Vagina (tissue), 2 donors: ENCODE results near the gene GYG2.

Source experiments
- POLR2A ChIP-seq, 2 donors: fragments of 450-650 bp; IDR thresholded peaks; one replicate each; pipeline ENCODE4 v1.6.1; 2017; ENCODE audit warnings: antibody characterized with exemption in 2 of 2, mild to moderate bottlenecking in 2 of 2, moderate library complexity in 2 of 2
- POLR2AphosphoS5 ChIP-seq, 2 donors: sonication (generic); formaldehyde crosslinking; IDR thresholded peaks; one replicate each; pipeline ENCODE4 v1.9.0; 2017; ENCODE audit warnings: antibody characterized with exemption in 2 of 2, mild to moderate bottlenecking in 2 of 2, low read depth in 1 of 2; ENCODE audit not compliant: insufficient read depth in 1 of 2
- TF ChIP-seq, protein P1 (sequence below), 3 experiments: fragments of 450-650 bp in 2 of 3; fragments of 200-600 bp in 1 of 3; sonication (generic) in 1 of 3; IDR thresholded peaks; one replicate each; pipeline ENCODE4 v1.5.1; 2017 to 2019; ENCODE audit warnings: antibody characterized with exemption in 3 of 3, mild to moderate bottlenecking in 2 of 3, moderate library complexity in 2 of 3

DNA sequence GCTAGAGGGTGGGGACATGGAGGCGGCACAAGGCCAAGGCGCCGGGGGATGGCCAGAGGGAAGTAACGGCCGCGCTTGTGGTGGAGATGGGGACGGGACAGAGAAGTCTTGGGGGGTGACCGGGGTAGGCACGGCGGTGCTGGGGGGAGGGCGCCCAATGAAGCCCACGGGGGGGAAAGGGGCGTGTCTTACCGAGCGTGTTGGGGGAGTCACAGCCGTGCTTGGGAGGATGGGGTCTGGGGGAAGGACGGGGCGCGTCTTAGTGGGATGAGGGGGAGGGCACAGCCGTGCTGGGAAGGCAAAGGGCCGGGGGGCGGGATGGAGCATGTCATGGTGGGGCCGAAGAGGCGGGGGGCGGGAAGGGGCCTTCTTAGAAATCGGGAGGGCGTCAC, 99.5 kb downstream of the GYG2 start:
- TF ChIP-seq, protein P1, sequence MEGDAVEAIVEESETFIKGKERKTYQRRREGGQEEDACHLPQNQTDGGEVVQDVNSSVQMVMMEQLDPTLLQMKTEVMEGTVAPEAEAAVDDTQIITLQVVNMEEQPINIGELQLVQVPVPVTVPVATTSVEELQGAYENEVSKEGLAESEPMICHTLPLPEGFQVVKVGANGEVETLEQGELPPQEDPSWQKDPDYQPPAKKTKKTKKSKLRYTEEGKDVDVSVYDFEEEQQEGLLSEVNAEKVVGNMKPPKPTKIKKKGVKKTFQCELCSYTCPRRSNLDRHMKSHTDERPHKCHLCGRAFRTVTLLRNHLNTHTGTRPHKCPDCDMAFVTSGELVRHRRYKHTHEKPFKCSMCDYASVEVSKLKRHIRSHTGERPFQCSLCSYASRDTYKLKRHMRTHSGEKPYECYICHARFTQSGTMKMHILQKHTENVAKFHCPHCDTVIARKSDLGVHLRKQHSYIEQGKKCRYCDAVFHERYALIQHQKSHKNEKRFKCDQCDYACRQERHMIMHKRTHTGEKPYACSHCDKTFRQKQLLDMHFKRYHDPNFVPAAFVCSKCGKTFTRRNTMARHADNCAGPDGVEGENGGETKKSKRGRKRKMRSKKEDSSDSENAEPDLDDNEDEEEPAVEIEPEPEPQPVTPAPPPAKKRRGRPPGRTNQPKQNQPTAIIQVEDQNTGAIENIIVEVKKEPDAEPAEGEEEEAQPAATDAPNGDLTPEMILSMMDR (IDR thresholded peaks at IDR 0.05): no peak
- TF ChIP-seq POLR2A (IDR thresholded peaks at IDR 0.05) (no peak), POLR2AphosphoS5 (IDR thresholded peaks at IDR 0.05; ENCODE audit: insufficient read depth in 1 of 2, low read depth in 1 of 2) (no peak)
